RCC 7860 (cell line): Measurements from ENCODE around the gene ZNF778.
"Not testable (repeated sequence)": the region's sequence is repeated elsewhere in the genome, so short reads cannot be mapped to it uniquely, and the experiment has no call there.

ENCODE experiments used
- DNase-seq: peaks from one replicate; pipeline ENCODE4 v3.0.0-alpha.2; 2015; ENCODE audit warnings: low spot score
- FAIRE-seq: peaks from 2 replicates; lab custom pipeline; 2012; peaks lifted over from hg19 to GRCh38; lab: Jason Lieb, UNC

ZNF778 gene

GRCh38 chr16:89179656-89180315 is 37.7 kb upstream of the ZNF778 start:
- FAIRE-seq (no peak), DNase-seq (no peak)

GRCh38 chr16:89183463-89183862 is 34.0 kb upstream of the ZNF778 start:
- FAIRE-seq, result no peak
- no peak for DNase-seq

GRCh38 chr16:89183975-89184676 is 33.4 kb upstream of the ZNF778 start:
- FAIRE-seq, result no peak
- DNase-seq, result no peak

GRCh38 chr16:89184677-89184932 is 32.9 kb upstream of the ZNF778 start:
- no peak for DNase-seq
- FAIRE-seq, result no peak

- no peak for DNase-seq
- FAIRE-seq, result no peak
These were observed 32.3 kb upstream of the ZNF778 start for GRCh38 chr16:89184933-89185794.

- DNase-seq, FAIRE-seq: not testable (repeated sequence)
These were observed 31.5 kb upstream of the ZNF778 start for GRCh38 chr16:89185887-89186592.

- FAIRE-seq, DNase-seq: not testable (repeated sequence)
These were observed 30.9 kb upstream of the ZNF778 start for GRCh38 chr16:89186593-89187031.

- FAIRE-seq, result no peak
- peak; percentile 9 for DNase-seq
These were observed 30.3 kb upstream of the ZNF778 start for GRCh38 chr16:89187032-89187769.

GRCh38 chr16:89187770-89188392 is 29.6 kb upstream of the ZNF778 start:
- no peak for DNase-seq
- FAIRE-seq, result no peak

- DNase-seq, FAIRE-seq: not testable (repeated sequence)
These were observed 28.8 kb upstream of the ZNF778 start for GRCh38 chr16:89188471-89189357.

GRCh38 chr16:89189358-89190025 is 28.0 kb upstream of the ZNF778 start:
- no peak for FAIRE-seq
- no peak for DNase-seq

GRCh38 chr16:89190150-89190958 is 27.1 kb upstream of the ZNF778 start:
- FAIRE-seq (no peak), DNase-seq (no peak)

- no peak for FAIRE-seq
- DNase-seq, result no peak
These were observed 26.2 kb upstream of the ZNF778 start for GRCh38 chr16:89191033-89191900.

- DNase-seq (no peak), FAIRE-seq (no peak)
These were observed 25.7 kb upstream of the ZNF778 start for GRCh38 chr16:89191901-89192185.

- DNase-seq (peak; percentile 10), FAIRE-seq (peak; percentile 8)
These were observed 25.1 kb upstream of the ZNF778 start for GRCh38 chr16:89192186-89192955.

- DNase-seq (no peak), FAIRE-seq (no peak)
These were observed 24.4 kb upstream of the ZNF778 start for GRCh38 chr16:89192956-89193575.
